Endothelial cell of umbilical vein (primary cell): ENCODE data around the gene HGFAC. TPM values are rescaled to one million over a fixed set of nuclear protein-coding genes. Genes with fewer than 3 reads are reported as not detected.

Experiments used
- BruUV-seq: library from RNA; stranded (reverse); fragments of 400-500 nt; replicated peaks from 2 replicates; lab custom pipeline; 2021; lab: Mats Ljungman, UMichigan
- CTCF ChIA-PET: fragments of 300-600, 350-600 bp; sonication (Branson Sonifier 250); formaldehyde crosslinking; loops from one replicate; lab custom pipeline; 2021; ENCODE audit warnings: antibody characterized with exemption, inconsistent platforms; lab: Charles Lee
- POLR2A ChIA-PET: fragments of 300-600, 350-600 bp; sonication (Branson Sonifier 250); formaldehyde crosslinking; loops from one replicate; lab custom pipeline; 2021; ENCODE audit warnings: antibody characterized with exemption, inconsistent platforms; lab: Charles Lee
- DNase-seq: peaks from one replicate; pipeline ENCODE4 v3.0.0-alpha.2; 2011; ENCODE audit warnings: low read depth, low spot score
- FAIRE-seq: peaks from 2 replicates; lab custom pipeline; 2011; peaks lifted over from hg19 to GRCh38; lab: Jason Lieb, UNC
- H2AFZ ChIP-seq: 2 replicates; pipeline ENCODE4 v1.6.0; 2012; ENCODE audit warnings: low read depth, low read length, control low read depth, inconsistent platforms
- H3K27ac ChIP-seq: 2 replicates; pipeline ENCODE4 v1.5.1; 2011; ENCODE audit warnings: low read depth, mild to moderate bottlenecking, control low read depth, low read length, moderate library complexity; ENCODE audit not compliant: insufficient read depth
- H3K27me3 ChIP-seq, 2 experiments: 2 replicates each; pipeline versions ENCODE4 v1.6.0 to v1.6.1; 2011; ENCODE audit warnings: low read length in 2 of 2, mixed read lengths in 1 of 2; ENCODE audit not compliant: control insufficient read depth in 2 of 2, insufficient read depth in 2 of 2
- H3K36me3 ChIP-seq, 2 experiments: 2 replicates in 1 of 2; 3 replicates in 1 of 2; pipeline ENCODE4 v1.5.1; 2011; ENCODE audit warnings: low read length in 2 of 2, mild to moderate bottlenecking in 1 of 2, moderate library complexity in 1 of 2; ENCODE audit not compliant: control insufficient read depth in 2 of 2, insufficient read depth in 2 of 2; ENCODE audit errors: extremely low read depth in 1 of 2
- H3K4me1 ChIP-seq: 3 replicates; pipeline ENCODE4 v1.5.1; 2011; ENCODE audit warnings: mild to moderate bottlenecking, low read length; ENCODE audit not compliant: control insufficient read depth, insufficient read depth; ENCODE audit errors: extremely low read depth
- H3K4me2 ChIP-seq: 2 replicates; pipeline ENCODE4 v1.6.1; 2011; ENCODE audit warnings: low read length, control low read depth, mixed read lengths; ENCODE audit not compliant: insufficient read depth
- H3K4me3 ChIP-seq, 3 experiments: fragments of 200-600 bp in 1 of 3; sonication (generic), shearing (Covaris generic) in 1 of 3; replicated peaks in 1 of 3; 2 replicates each; pipeline ENCODE4 v1.5.1; 2011 to 2016; ENCODE audit warnings: control low read depth in 3 of 3, low read length in 3 of 3, mild to moderate bottlenecking in 2 of 3, inconsistent platforms in 1 of 3, low read depth in 1 of 3, moderate library complexity in 1 of 3; ENCODE audit not compliant: insufficient read depth in 1 of 3
- H3K79me2 ChIP-seq: 2 replicates; pipeline ENCODE4 v1.6.0; 2012; ENCODE audit warnings: low read length, inconsistent platforms; ENCODE audit not compliant: control insufficient read depth, insufficient read depth
- H3K9ac ChIP-seq: replicated peaks from 2 replicates; pipeline ENCODE3; 2011; ENCODE audit warnings: low read length, control low read depth; ENCODE audit not compliant: insufficient read depth; ENCODE audit errors: extremely low read depth
- H3K9me1 ChIP-seq: replicated peaks from 3 replicates; pipeline ENCODE4 v1.6.0; 2011; ENCODE audit warnings: mild to moderate bottlenecking, low read length; ENCODE audit not compliant: control insufficient read depth, insufficient read depth; ENCODE audit errors: extremely low read depth
- H3K9me3 ChIP-seq: replicated peaks from 2 replicates; pipeline ENCODE4 v1.5.1; 2012; ENCODE audit warnings: low read length, inconsistent platforms; ENCODE audit not compliant: control insufficient read depth, insufficient read depth
- H4K20me1 ChIP-seq: replicated peaks from 2 replicates; pipeline ENCODE3; 2011; ENCODE audit warnings: mild to moderate bottlenecking, low read length; ENCODE audit not compliant: control insufficient read depth, insufficient read depth; ENCODE audit errors: extremely low read depth
- CTCF ChIP-seq, 2 donors: IDR thresholded peaks; 1 replicate in 1 of 2; 2 replicates in 1 of 2; pipeline ENCODE4 v1.5.1; 2011; ENCODE audit warnings: low read length in 2 of 2, mild to moderate bottlenecking in 2 of 2, moderate library complexity in 2 of 2, control low read depth in 1 of 2, inconsistent platforms in 1 of 2, low read depth in 1 of 2; ENCODE audit not compliant: insufficient read depth in 1 of 2; ENCODE audit errors: extremely low read depth in 1 of 2
- EZH2 ChIP-seq: IDR thresholded peaks from 2 replicates; pipeline ENCODE4 v1.6.1; 2012; ENCODE audit warnings: borderline replicate concordance, low read depth, mild to moderate bottlenecking, moderate library complexity, low read length, inconsistent platforms; ENCODE audit not compliant: severe bottlenecking
- FOS ChIP-seq: IDR thresholded peaks from 2 replicates; pipeline ENCODE4 v1.6.1; 2011; ENCODE audit warnings: mild to moderate bottlenecking, low read length, moderate library complexity, borderline replicate concordance; ENCODE audit not compliant: insufficient read depth
- GATA2 ChIP-seq: IDR thresholded peaks from 2 replicates; pipeline ENCODE4 v1.7.0; 2011; ENCODE audit warnings: low read depth, mild to moderate bottlenecking, moderate library complexity, mixed read lengths, low read length; ENCODE audit not compliant: insufficient read length, insufficient read depth
- JUN ChIP-seq: IDR thresholded peaks from 2 replicates; pipeline ENCODE4 v1.6.1; 2011; ENCODE audit warnings: borderline replicate concordance, low read depth; ENCODE audit not compliant: insufficient read length, insufficient read depth
- MAX ChIP-seq: IDR thresholded peaks from 2 replicates; pipeline ENCODE4 v1.6.1; 2011; ENCODE audit not compliant: insufficient read depth, insufficient read length
- MYC ChIP-seq: IDR thresholded peaks from one replicate; pipeline ENCODE4 v1.6.1; 2011; ENCODE audit warnings: mild to moderate bottlenecking, low read depth, low read length
- POLR2A ChIP-seq: IDR thresholded peaks from 2 replicates; pipeline ENCODE4 v1.6.1; 2012; ENCODE audit warnings: low read depth, mild to moderate bottlenecking, control low read depth, low read length
- POLR2AphosphoS5 ChIP-seq: IDR thresholded peaks from 2 replicates; pipeline ENCODE4 v1.6.1; 2012; ENCODE audit warnings: low read depth, mild to moderate bottlenecking, control low read depth, low read length, moderate library complexity; ENCODE audit not compliant: insufficient read depth
- dilution Hi-C: fragments of 300-500 bp; cut with MboI; formaldehyde crosslinking; loops from one replicate; pipeline ENCODE4 v1.15.0; 2019; ENCODE audit warnings: low sequenced_read_pairs; ENCODE audit not compliant: extremely low pct_ligation_motif_present
- intact Hi-C: fragments of 100-400 bp; cut with micrococcal nuclease; formaldehyde crosslinking; loops from one replicate; pipeline ENCODE4 v1.10.0; 2022
- polyA plus RNA-seq, 4 experiments: library from polyadenylated mRNA; depleted of rRNA in 3 of 4; stranded (reverse) in 3 of 4; unstranded in 1 of 4; fragments of >200 nt; gene quantifications; 2 replicates each; pipeline versions ENCODE4 v1.2.1 to v1.2.3, GENCODE V29; 2011 to 2012; ENCODE audit warnings: missing spikeins in 1 of 4
- total RNA-seq: library from RNA; stranded (reverse); gene quantifications from 2 replicates; pipeline ENCODE4 v1.2.3, GENCODE V29; 2021

The HGFAC gene
- total and polyA plus RNA-seq, 2 donors (not counting 3 experiments of a cell fraction or from before 2014, with no cell fraction given) = 0.36 to 0.49 TPM

- no peaks in the 10 kb centered on the region for H3K27me3 ChIP-seq
- DNase-seq (no peak), FAIRE-seq (no peak)
- TF ChIP-seq JUN (no peak), GATA2 (no peak), POLR2AphosphoS5 (no peak), EZH2 (no peak), MYC (no peak), MAX (no peak), CTCF (IDR thresholded peaks at IDR 0.05; ENCODE audit: extremely low read depth in 1 of 2, insufficient read depth in 1 of 2, low read depth in 1 of 2, low read length in 2 of 2) (no peak), POLR2A (no peak), FOS (no peak)
- no peaks in the 10 kb centered on the region for H3K4me1 ChIP-seq
- BruUV-seq = no TSS peak
- no peak overlapping the region for H3K27ac ChIP-seq
- H3K4me2 ChIP-seq = no peak overlapping the region
- dilution Hi-C loops = no loop called here
- intact Hi-C loops = no loop called here
- ChIA-PET POLR2A (no interaction called here), CTCF (no interaction called here)
- no peaks in the 10 kb centered on the region for H3K79me2 ChIP-seq
- no peaks in the 10 kb centered on the region for H3K9me3 ChIP-seq
- H3K9me1 ChIP-seq = no peaks in the 10 kb centered on the region
- H3K36me3 ChIP-seq = no peaks in the 10 kb centered on the region
- H2AFZ ChIP-seq = no peak overlapping the region
- no peak overlapping the region for H3K4me3 ChIP-seq
- no peak overlapping the region for H3K9ac ChIP-seq
- H4K20me1 ChIP-seq = no peaks in the 10 kb centered on the region
These were observed 35.3 kb upstream of the HGFAC start for GRCh38 chr4:3406431-3406830.
